ENCODE results near the gene SWAP70. TPM values are rescaled to one million over a fixed set of nuclear protein-coding genes. Genes with fewer than 3 reads are reported as not detected.
A peak's percentile ranks its signal among the peaks of the same experiment; 100 is the strongest.

SWAP70 gene
- total RNA-seq, 5 donors from 2014 or later (not counting 1 experiment from before 2014, with no cell fraction given): 4.5 to 14.3 (median 7.3) TPM

DNA sequence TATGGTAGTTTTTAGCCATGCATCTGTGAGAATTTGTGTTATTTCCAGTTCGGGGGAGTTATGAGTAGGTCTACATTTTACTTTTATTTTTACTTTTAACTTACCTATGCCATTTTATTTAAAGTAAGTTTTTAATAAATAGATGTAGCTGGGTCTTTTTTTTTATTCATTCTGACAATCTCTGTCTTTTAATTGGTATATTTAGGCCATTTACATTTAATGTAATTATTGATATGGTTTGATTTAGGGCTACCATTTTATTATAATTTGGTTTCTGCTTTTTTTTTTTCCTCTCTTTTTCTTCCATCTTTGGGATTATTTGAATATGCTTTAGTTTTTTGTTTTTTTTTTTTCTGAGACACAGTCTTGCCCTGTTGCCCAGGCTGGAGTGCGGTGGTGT, 1.9 kb downstream of the SWAP70 start:
- ATAC-seq (replicated peaks in 1 of 4) (no peak), DNase-seq (no peak)
- H3K9me3 ChIP-seq: no peaks in the 10 kb centered on the region
- peak overlapping the region; percentile 53 to 86 (median 82) for H3K4me3 Mint-ChIP-seq
- peaks cover 0 to 14% of the 10 kb centered on the region in 2 experiments for H3K4me1 ChIP-seq (ENCODE audit: control insufficient read depth in 1 of 2, extremely low read depth in 1 of 2, insufficient read depth in 2 of 2, low read length in 2 of 2)
- H3K4me3 ChIP-seq (ENCODE audit: control insufficient read depth in 1 of 2, extremely low read depth in 1 of 2, low read length in 1 of 2): no peak overlapping the region
- ChIA-PET POLR2A (no interaction called here), CTCF (no interaction called here)
- 100% methylated on average over 1 of the region's 2 CpGs for WGBS (ENCODE audit: insufficient coverage)
- H3K36me3 ChIP-seq (ENCODE audit: control insufficient read depth in 2 of 2, extremely low read depth in 1 of 2, insufficient read depth in 1 of 2, low read length in 1 of 2): no peaks in the 10 kb centered on the region
- no peak overlapping the region for H3K27ac ChIP-seq (ENCODE audit: low read length)
- peaks cover 17 to 20% of the 10 kb centered on the region in 2 donors for H3K27me3 Mint-ChIP-seq
- peaks cover 0 to 24% of the 10 kb centered on the region in 2 experiments for H3K27me3 ChIP-seq (replicated peaks in 1 of 2; ENCODE audit: control insufficient read depth in 2 of 2, extremely low read depth in 1 of 2, insufficient read depth in 2 of 2, low read length in 1 of 2)
- no peak overlapping the region for H3K27ac Mint-ChIP-seq
- H3K36me3 Mint-ChIP-seq: no peaks in the 10 kb centered on the region
- peaks cover 0 to 5% (median 3%) of the 10 kb centered on the region in 3 donors for H3K9me3 Mint-ChIP-seq
- H3K4me1 Mint-ChIP-seq: peaks cover 15 to 22% (median 21%) of the 10 kb centered on the region in 3 donors

DNA sequence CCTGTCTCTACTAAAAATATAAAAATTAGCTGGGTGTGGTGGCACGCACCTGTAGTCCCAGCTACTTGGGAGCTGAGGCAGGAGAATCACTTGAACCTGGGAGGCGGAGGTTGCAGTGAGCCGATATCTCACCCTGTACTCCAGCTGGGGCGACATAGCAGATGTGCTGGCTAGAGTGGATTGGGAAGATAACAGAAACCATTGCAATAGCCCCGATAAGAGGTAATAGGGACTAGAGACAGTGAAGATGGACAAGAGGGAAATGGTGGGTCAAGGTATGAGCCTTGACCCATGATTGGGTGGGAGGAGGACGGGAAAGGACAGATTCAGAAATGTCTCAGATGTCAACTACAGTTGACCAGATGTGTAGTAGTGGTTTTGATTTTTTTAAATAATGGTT, 6.1 kb downstream of the SWAP70 start:
- H3K4me1 ChIP-seq (ENCODE audit: control insufficient read depth in 1 of 2, extremely low read depth in 1 of 2, insufficient read depth in 2 of 2, low read length in 2 of 2): no peaks in the 10 kb centered on the region
- POLR2A ChIA-PET: no interaction called here
- no peak overlapping the region for H3K27ac Mint-ChIP-seq

DNA sequence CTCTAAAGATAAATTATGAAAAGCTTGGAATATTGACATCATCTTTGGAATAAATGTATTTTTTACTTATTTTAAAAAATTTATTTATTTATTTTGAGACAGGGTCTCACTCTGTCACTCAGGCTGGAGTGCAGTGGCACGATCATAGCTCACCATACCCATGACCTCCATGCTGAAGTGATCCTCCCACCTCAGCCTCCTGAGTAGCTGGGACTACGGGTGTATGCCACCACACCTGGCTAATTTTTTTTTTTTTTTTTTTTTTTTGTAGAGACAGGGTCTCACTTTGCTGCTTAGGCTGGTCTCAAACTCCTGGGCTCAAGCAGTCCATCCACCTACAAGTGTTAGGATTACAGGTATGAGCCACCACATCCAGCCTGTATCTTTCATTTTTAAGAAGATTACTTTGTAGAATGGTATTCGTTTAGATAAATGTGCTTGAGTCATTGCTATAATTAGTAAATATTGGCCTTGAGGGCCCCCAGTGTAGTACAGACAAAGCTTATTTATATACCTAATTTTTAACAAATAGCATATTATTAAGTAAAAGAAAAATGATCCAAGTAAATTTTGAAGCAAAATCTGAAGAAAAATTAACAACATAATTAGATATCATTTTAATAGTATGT, 8.5 kb downstream of the SWAP70 start:
- CTCF ChIA-PET: interaction anchor here (0.5 to 0.7 kb wide), 2 partner anchors 744 to 1633 kb away, joined by 5 to 6 read pairs; no protein-coding TSS in a partner anchor
- H3K9me3 ChIP-seq: no peaks in the 10 kb centered on the region
- Mint-ChIP-seq H3K4me3 (no peak overlapping the region), H3K27me3 (peaks cover 0 to 3% of the 10 kb centered on the region in 2 donors), H3K9me3 (no peaks in the 10 kb centered on the region), H3K36me3 (no peaks in the 10 kb centered on the region), H3K4me1 (peaks cover 0 to 7% (median 6%) of the 10 kb centered on the region in 3 donors), H3K27ac (no peak overlapping the region)
- H3K36me3 ChIP-seq (ENCODE audit: control insufficient read depth in 2 of 2, extremely low read depth in 1 of 2, insufficient read depth in 1 of 2, low read length in 1 of 2): no peaks in the 10 kb centered on the region
- POLR2A ChIA-PET: interaction anchor here in 1 of 2 donors (0.7 kb wide), 1 partner anchor 31 kb away, joined by 10 read pairs; no protein-coding TSS in a partner anchor
- DNase-seq: no peak
- no peaks in the 10 kb centered on the region for H3K4me1 ChIP-seq (ENCODE audit: control insufficient read depth in 1 of 2, extremely low read depth in 1 of 2, insufficient read depth in 2 of 2, low read length in 2 of 2)
- whole genome bisulfite sequencing (ENCODE audit: insufficient coverage): no CpG with 5 or more reads among the region's 3 CpGs
- H3K4me3 ChIP-seq (ENCODE audit: control insufficient read depth in 1 of 2, extremely low read depth in 1 of 2, low read length in 1 of 2): no peak overlapping the region
- peaks cover 0 to under 1% of the 10 kb centered on the region in 2 experiments for H3K27me3 ChIP-seq (replicated peaks in 1 of 2; ENCODE audit: control insufficient read depth in 2 of 2, extremely low read depth in 1 of 2, insufficient read depth in 2 of 2, low read length in 1 of 2)
- H3K27ac ChIP-seq (ENCODE audit: low read length): no peak overlapping the region
- no peak for ATAC-seq (replicated peaks in 1 of 4)

More for the DNA sequence above, 6.1 kb downstream of the SWAP70 start:
- Mint-ChIP-seq H3K4me1 (peaks cover 0 to 6% (median 4%) of the 10 kb centered on the region in 3 donors), H3K4me3 (no peak overlapping the region), H3K27me3 (peaks cover 3% of the 10 kb centered on the region in 2 donors), H3K36me3 (no peaks in the 10 kb centered on the region), H3K9me3 (peaks cover 0 to 5% (median 3%) of the 10 kb centered on the region in 3 donors)
- CTCF ChIA-PET: interaction anchor here (0.8 to 1.3 kb wide), 2 partner anchors 9 to 76 kb away, joined by 3 read pairs; no protein-coding TSS in a partner anchor
- WGBS (ENCODE audit: insufficient coverage): 100% methylated on average over 5 of the region's 6 CpGs
- Histone ChIP-seq H3K4me3 (ENCODE audit: control insufficient read depth in 1 of 2, extremely low read depth in 1 of 2, low read length in 1 of 2) (no peak overlapping the region), H3K27ac (ENCODE audit: low read length) (no peak overlapping the region), H3K27me3 (replicated peaks in 1 of 2; ENCODE audit: control insufficient read depth in 2 of 2, extremely low read depth in 1 of 2, insufficient read depth in 2 of 2, low read length in 1 of 2) (peaks cover 0 to 3% of the 10 kb centered on the region in 2 experiments), H3K36me3 (ENCODE audit: control insufficient read depth in 2 of 2, extremely low read depth in 1 of 2, insufficient read depth in 1 of 2, low read length in 1 of 2) (no peaks in the 10 kb centered on the region), H3K9me3 (no peaks in the 10 kb centered on the region)
- DNase-seq (no peak), ATAC-seq (replicated peaks in 1 of 4) (no peak)

DNA sequence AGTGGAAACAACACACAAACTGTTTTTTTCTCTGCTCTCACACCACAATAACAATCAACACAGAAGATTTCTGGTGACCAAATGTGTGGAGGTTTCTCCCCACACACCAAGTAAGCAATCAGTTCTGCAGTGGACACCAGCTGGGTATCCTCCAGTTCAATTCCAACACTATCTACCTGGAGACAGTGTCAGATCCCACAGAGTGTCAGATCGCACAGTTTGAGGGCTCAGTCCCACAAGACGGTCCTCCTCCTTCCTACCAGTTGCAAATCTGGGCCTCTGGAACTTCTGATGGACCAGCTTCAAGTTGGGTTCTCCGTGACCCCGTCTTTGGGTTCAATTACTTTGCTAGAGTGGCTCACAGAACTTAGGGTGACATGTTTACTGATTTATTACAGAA, 9.0 kb downstream of the SWAP70 start:
- H3K4me3 Mint-ChIP-seq: no peak overlapping the region
- CTCF ChIA-PET: interaction anchor here in 1 of 2 donors (0.6 kb wide), 1 partner anchor 68 kb away, joined by 6 read pairs; no protein-coding TSS in a partner anchor
- DNase-seq: no peak
- no peak overlapping the region for H3K4me3 ChIP-seq (ENCODE audit: control insufficient read depth in 1 of 2, extremely low read depth in 1 of 2, low read length in 1 of 2)
- H3K27me3 ChIP-seq (replicated peaks in 1 of 2; ENCODE audit: control insufficient read depth in 2 of 2, extremely low read depth in 1 of 2, insufficient read depth in 2 of 2, low read length in 1 of 2): no peaks in the 10 kb centered on the region
- no peak for ATAC-seq (replicated peaks in 1 of 4)
- H3K9me3 ChIP-seq: no peaks in the 10 kb centered on the region
- no peak overlapping the region for H3K27ac Mint-ChIP-seq
- H3K27ac ChIP-seq (ENCODE audit: low read length): no peak overlapping the region
- peaks cover 0 to 3% of the 10 kb centered on the region in 2 donors for H3K27me3 Mint-ChIP-seq
- no peaks in the 10 kb centered on the region for H3K4me1 ChIP-seq (ENCODE audit: control insufficient read depth in 1 of 2, extremely low read depth in 1 of 2, insufficient read depth in 2 of 2, low read length in 2 of 2)
- H3K36me3 ChIP-seq (ENCODE audit: control insufficient read depth in 2 of 2, extremely low read depth in 1 of 2, insufficient read depth in 1 of 2, low read length in 1 of 2): no peaks in the 10 kb centered on the region
- H3K36me3 Mint-ChIP-seq: no peaks in the 10 kb centered on the region
- 100% methylated on average over 1 of the region's 4 CpGs for WGBS (ENCODE audit: insufficient coverage)
- H3K9me3 Mint-ChIP-seq: no peaks in the 10 kb centered on the region
- POLR2A ChIA-PET: no interaction called here
- H3K4me1 Mint-ChIP-seq: peaks cover 0 to 7% (median 6%) of the 10 kb centered on the region in 3 donors

DNA sequence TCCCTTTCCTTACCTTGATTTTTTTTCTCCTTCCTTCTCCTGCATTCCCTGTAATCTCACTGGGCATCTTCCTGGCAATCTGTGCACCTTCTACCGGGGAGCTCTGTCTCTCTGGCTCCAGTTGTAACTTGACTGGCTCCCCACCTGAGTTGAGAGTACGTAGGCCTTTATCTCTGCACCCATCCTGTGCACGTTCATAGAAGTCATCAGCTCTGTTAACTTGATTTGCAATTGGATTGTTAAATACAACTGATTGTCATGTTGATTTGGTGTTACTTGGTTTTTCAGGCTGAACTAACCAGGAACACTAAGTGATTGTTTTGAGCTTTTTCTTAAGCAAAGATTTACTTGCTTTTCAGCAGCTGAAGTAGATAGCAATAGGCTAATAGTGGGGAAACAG, 11.8 kb downstream of the SWAP70 start:
- Histone ChIP-seq H3K36me3 (ENCODE audit: control insufficient read depth in 2 of 2, extremely low read depth in 1 of 2, insufficient read depth in 1 of 2, low read length in 1 of 2) (no peaks in the 10 kb centered on the region), H3K27ac (ENCODE audit: low read length) (no peak overlapping the region), H3K27me3 (replicated peaks in 1 of 2; ENCODE audit: control insufficient read depth in 2 of 2, extremely low read depth in 1 of 2, insufficient read depth in 2 of 2, low read length in 1 of 2) (no peaks in the 10 kb centered on the region), H3K9me3 (no peaks in the 10 kb centered on the region), H3K4me3 (ENCODE audit: control insufficient read depth in 1 of 2, extremely low read depth in 1 of 2, low read length in 1 of 2) (no peak overlapping the region), H3K4me1 (ENCODE audit: control insufficient read depth in 1 of 2, extremely low read depth in 1 of 2, insufficient read depth in 2 of 2, low read length in 2 of 2) (no peaks in the 10 kb centered on the region)
- DNase-seq: no peak
- no peak for ATAC-seq (replicated peaks in 1 of 4)
- peaks cover 0 to 10% (median 2%) of the 10 kb centered on the region in 3 donors for H3K4me1 Mint-ChIP-seq
- H3K9me3 Mint-ChIP-seq: no peaks in the 10 kb centered on the region
- ChIA-PET POLR2A (no interaction called here), CTCF (interaction anchor here in 1 of 2 donors (0.5 kb wide), 1 partner anchor 464 kb away, joined by 4 read pairs; no protein-coding TSS in a partner anchor)
- WGBS (ENCODE audit: insufficient coverage): 90% methylated on average over 2 of the region's 3 CpGs
- H3K36me3 Mint-ChIP-seq: no peaks in the 10 kb centered on the region
- H3K4me3 Mint-ChIP-seq: no peak overlapping the region
- no peak overlapping the region for H3K27ac Mint-ChIP-seq
- H3K27me3 Mint-ChIP-seq: no peaks in the 10 kb centered on the region

DNA sequence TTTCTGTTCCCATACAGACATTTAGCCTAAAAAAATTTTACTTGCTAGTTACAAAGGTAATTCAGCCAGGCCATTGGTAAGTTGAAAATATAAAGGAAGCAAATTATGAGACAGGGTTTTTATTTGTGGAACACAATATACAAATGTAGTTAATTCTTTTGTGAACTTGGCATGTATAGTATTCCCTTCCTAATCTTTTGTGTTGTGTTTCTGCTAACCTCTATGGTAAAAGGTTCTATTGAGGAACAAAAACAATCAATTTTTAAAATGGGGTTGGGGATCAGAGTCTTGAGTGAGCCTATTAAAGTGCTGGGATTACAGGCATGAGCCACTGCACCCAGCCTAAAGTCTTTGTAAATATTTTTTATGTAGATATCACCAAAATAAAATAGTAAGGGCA, 14.1 kb downstream of the SWAP70 start:
- H3K36me3 Mint-ChIP-seq: no peaks in the 10 kb centered on the region
- no peaks in the 10 kb centered on the region for H3K36me3 ChIP-seq (ENCODE audit: control insufficient read depth in 2 of 2, extremely low read depth in 1 of 2, insufficient read depth in 1 of 2, low read length in 1 of 2)
- no peak overlapping the region for H3K27ac ChIP-seq (ENCODE audit: low read length)
- no peaks in the 10 kb centered on the region for H3K27me3 Mint-ChIP-seq
- ATAC-seq (replicated peaks in 1 of 4) (no peak), DNase-seq (no peak)
- no peak overlapping the region for H3K4me3 ChIP-seq (ENCODE audit: control insufficient read depth in 1 of 2, extremely low read depth in 1 of 2, low read length in 1 of 2)
- H3K9me3 ChIP-seq: no peaks in the 10 kb centered on the region
- H3K4me1 Mint-ChIP-seq: peaks cover 0 to 10% (median 2%) of the 10 kb centered on the region in 3 donors
- no peaks in the 10 kb centered on the region for H3K4me1 ChIP-seq (ENCODE audit: control insufficient read depth in 1 of 2, extremely low read depth in 1 of 2, insufficient read depth in 2 of 2, low read length in 2 of 2)
- H3K9me3 Mint-ChIP-seq: no peaks in the 10 kb centered on the region
- H3K27me3 ChIP-seq (replicated peaks in 1 of 2; ENCODE audit: control insufficient read depth in 2 of 2, extremely low read depth in 1 of 2, insufficient read depth in 2 of 2, low read length in 1 of 2): no peaks in the 10 kb centered on the region
- CTCF ChIA-PET: interaction anchor here in 1 of 2 donors (0.6 to 1.0 kb wide), 2 partner anchors 39 to 199 kb away, joined by 3 to 4 read pairs; no protein-coding TSS in a partner anchor
- H3K4me3 Mint-ChIP-seq: no peak overlapping the region
- no peak overlapping the region for H3K27ac Mint-ChIP-seq
- POLR2A ChIA-PET: interaction anchor here in 1 of 2 donors (0.7 kb wide), 1 partner anchor 26 kb away, joined by 19 read pairs; no protein-coding TSS in a partner anchor

Data from T-cell (primary cell).